Measurements from ENCODE around the gene RRAS2.
"Not testable (repeated sequence)": the region's sequence is repeated elsewhere in the genome, so short reads cannot be mapped to it uniquely, and the experiment has no call there.

RRAS2 gene

GRCh38 chr11:14345016-14345415 is 14.0 kb downstream of the RRAS2 start:
- intact Hi-C loops (cut with DNase I); DNase-seq: not testable (repeated sequence)

DNA sequence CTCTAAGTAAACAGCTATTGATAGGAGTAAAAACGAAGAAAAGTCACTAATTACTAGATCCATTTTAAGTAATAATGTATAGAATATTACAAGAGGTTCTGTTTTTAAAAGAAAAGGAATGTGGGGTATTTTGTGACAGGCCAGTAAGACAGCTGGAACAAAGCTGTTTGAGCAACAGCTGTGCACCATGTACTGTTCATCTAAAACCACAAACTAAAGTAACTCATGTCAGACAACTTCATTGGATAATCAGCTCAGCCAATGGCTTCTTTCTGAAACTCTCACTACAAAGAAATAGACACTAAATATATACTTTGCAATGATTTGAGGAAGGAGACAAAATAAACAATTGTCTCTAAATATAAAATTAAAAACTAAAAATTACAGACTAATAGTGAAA is 16.1 kb downstream of the RRAS2 start:
- DNase-seq = no peak

GRCh38 chr11:14341968-14342367 is 17.0 kb downstream of the RRAS2 start:
- intact Hi-C loops (cut with DNase I) = no loop called here
- no peak for DNase-seq

More for the DNA sequence above, 16.1 kb downstream of the RRAS2 start:
- intact Hi-C loops (cut with DNase I) = no loop called here

- DNase-seq = no peak
- intact Hi-C loops (cut with DNase I) = no loop called here
Observed at GRCh38 chr11:14340721-14341120, 18.3 kb downstream of the RRAS2 start.

- intact Hi-C loops (cut with DNase I) = no loop called here
- DNase-seq = no peak
Observed at GRCh38 chr11:14339356-14339755, 19.6 kb downstream of the RRAS2 start.

DNA sequence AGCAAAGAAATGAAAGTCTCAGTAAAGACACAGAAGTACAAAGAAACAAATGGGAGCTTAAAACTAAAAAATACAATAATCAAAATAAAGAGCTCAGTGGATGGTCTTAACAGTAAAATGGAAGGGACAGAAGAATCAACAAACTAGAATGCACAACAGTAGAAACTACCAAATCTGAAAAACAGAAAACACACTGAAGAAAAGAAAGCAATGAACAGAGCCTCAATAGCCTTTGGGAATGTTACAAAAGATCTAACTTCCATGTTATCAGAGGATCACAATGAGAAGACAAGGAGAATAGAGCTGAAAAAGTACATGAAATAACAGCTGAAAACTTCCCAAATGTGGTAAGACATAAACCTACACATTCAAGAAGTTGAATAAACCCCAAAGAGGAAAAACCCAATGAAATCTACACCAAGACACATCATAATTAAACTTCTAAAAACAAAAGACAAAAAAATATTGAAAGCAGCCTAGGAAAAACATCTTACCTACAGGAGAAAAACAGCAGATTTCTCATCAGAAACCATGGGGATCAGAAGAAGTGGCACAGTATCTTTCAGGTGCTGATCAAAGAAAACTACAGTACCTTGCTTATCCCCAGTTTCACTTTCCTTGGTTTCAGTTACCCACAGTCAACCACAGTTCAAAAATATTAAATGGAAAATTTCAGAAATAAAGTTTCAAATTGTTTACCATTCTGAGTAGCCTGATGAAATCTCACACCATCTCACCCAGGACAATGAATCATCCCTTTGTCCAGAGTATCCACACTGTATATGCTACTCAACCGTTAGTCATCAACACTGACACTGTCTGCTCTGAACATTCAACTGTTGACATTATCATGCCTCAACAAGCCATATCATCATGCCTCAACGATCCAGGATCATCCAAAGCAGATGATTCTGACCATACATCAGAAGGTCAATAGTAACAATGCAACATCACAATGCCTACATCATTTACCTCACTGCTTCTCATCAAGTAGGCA is 22.2 kb downstream of the RRAS2 start:
- no peak for DNase-seq
- intact Hi-C loops (cut with DNase I) = no loop called here

GRCh38 chr11:14335712-14336111 is 23.3 kb downstream of the RRAS2 start:
- intact Hi-C loops (cut with DNase I) = no loop called here

GRCh38 chr11:14334893-14335292 is 24.1 kb downstream of the RRAS2 start:
- DNase-seq = no peak
- intact Hi-C loops (cut with DNase I) = no loop called here

More at GRCh38 chr11:14335712-14336111, 23.3 kb downstream of the RRAS2 start:
- DNase-seq = no peak

- intact Hi-C loops (cut with DNase I) = no loop called here
- DNase-seq = no peak
Observed at GRCh38 chr11:14334192-14334591, 24.8 kb downstream of the RRAS2 start.

DNA sequence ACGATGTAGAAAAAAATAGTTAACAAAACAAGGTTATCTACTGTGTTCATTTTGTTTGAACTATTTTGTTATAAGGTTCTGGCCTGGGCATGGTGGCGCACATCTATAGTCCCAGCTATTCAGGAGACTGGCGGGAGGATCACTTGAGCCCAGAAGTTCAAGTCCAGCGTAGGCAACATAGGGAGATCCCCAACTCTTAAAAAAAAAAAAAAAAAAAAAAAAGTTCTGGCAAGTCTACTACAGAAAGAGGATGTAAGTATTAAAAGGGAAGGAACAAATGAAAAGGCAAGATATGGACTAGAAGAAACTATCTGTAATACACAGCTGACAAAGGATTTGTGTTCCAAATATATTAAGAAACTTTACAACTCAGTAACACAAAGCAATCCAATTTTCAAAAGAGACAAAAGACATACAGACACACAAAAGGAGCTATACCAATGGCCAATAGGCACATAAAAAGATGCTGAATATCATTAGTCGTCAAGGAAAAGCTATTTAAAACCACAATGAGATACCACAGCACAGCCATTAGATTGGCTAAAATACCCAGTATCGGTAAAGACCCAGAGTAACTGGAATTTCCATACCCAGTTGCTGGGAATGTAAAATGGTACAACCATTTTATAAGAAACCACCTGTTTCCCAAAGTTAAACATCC is 27.4 kb downstream of the RRAS2 start:
- intact Hi-C loops (cut with DNase I) = no loop called here

GRCh38 chr11:14330881-14331280 is 28.1 kb downstream of the RRAS2 start:
- no peak for DNase-seq
- intact Hi-C loops (cut with DNase I) = no loop called here

More for the DNA sequence above, 27.4 kb downstream of the RRAS2 start:
- no peak for DNase-seq

DNA sequence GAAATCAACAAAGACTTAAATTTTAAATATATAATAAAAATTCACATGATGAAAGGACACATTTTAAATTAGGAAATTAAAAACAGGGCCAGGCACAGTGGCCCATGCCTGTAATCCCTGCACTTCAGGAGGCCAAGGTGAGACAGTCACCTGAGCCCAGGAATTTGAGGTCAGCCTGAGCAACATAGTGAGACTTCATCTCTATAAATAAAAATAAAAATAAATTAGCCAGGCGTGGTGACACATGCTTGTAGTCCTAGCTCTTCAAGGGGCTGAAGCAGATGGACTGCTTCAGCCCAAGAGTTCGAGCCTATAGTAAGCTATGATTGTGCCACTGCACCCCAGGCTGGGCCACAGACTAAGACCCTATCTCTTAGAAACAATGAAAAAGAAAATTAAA is 29.3 kb downstream of the RRAS2 start:
- DNase-seq = no peak
- intact Hi-C loops (cut with DNase I) = no loop called here

GRCh38 chr11:14327116-14327515 is 31.9 kb downstream of the RRAS2 start:
- no peak for DNase-seq
- intact Hi-C loops (cut with DNase I) = no loop called here

DNA sequence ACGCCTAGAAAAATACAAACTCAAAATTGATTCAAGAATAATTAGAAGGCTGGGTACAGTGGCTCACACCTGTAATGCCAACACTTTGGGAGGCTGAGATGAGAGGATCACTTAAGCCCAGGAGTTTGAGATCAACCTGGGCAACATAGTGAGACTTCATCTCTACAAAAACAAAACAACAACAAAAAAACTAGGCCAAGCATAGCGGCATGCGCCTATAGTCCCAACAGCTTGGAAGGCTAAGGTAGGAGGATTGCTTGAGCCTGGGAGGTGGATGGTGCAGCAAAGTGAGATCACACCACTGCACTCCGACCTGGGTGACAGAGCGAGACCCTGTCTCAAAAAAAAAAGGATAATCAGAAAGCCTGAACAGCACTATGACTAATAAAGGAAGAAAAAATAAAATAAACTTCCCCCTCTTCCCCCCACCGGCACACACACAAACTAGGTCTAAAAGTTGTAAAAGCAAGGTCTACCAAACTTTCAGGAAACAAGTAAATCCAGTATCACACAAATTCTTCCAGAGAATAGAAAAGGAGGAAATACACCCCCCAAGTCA is 35.8 kb downstream of the RRAS2 start:
- intact Hi-C loops (cut with DNase I) = no loop called here
- DNase-seq = no peak

- DNase-seq = no peak
- intact Hi-C loops (cut with DNase I) = no loop called here
Observed at GRCh38 chr11:14322510-14322909, 36.5 kb downstream of the RRAS2 start.

DNA sequence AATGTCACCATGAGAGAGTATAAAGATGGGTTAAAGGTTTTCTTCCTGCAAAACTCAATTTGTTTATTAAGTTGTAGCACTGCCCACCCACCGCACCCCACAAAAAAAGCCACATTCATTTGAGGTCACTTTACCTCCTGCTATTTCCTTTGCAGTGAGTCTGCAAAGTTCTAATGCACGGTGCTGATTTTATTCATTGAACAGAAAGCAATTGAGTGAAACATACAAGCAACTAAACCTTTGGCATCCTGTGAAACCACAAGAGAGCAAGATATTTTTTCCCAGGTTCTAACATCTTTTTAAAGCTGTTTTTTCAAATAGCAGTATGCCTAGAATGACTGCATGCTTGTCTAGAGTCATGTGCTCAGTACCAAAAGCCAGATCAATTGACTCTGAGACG is 39.0 kb downstream of the RRAS2 start:
- intact Hi-C loops (cut with DNase I) = no loop called here
- no peak for DNase-seq

GRCh38 chr11:14318581-14318981 is 40.4 kb downstream of the RRAS2 start:
- DNase-seq = no peak
- intact Hi-C loops (cut with DNase I) = no loop called here

DNA sequence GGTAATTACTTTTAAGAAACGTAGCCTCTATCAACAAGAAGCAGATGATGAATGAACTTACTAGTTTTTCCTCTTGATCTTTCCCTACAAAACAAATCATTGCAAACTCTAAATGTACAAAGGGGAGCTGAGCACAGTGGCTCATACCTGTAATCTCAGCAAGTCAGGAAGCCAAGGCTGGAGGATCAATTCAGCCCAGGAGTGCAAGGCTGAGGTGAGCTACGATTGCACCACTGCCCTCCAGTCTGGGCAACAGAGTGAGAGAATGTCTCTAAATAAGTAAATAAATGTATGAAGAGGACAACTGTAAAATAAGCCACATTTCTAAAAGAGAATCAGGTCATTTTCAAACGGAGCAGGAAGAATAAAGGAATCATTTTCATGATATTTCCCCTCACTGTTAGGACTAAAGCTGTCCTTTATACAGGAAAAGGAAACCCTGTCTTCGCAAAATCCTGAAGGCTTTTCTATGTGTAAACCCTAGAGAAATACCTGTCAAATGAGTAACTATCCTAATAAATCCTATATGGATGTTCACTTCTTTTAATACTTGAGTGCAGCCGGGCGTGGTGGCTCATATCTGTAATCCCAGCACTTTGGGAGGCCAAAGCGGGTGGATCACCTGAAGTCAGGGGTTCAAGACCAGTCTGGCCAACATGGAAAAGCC is 41.2 kb downstream of the RRAS2 start:
- intact Hi-C loops (cut with DNase I) = no loop called here
- no peak for DNase-seq

DNA sequence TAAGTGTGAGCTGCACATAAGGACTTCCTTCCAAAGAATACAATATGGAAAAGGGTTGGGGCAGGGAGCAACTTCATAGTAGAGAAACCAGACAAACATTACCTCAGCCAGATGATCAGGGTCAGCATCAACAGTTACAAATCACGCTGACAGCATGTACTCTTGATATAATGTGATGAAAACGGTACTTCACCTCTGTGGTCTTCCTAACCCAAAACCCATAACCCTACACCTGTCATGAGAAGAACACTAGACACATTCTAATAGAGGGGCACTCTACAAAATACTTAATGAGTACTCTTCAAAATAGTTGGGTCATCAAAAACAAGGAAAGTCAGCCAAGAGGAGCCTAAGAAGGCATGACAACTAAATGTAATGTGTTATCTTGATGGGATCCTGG is 43.9 kb downstream of the RRAS2 start:
- DNase-seq = no peak
- intact Hi-C loops (cut with DNase I) = no loop called here

DNA sequence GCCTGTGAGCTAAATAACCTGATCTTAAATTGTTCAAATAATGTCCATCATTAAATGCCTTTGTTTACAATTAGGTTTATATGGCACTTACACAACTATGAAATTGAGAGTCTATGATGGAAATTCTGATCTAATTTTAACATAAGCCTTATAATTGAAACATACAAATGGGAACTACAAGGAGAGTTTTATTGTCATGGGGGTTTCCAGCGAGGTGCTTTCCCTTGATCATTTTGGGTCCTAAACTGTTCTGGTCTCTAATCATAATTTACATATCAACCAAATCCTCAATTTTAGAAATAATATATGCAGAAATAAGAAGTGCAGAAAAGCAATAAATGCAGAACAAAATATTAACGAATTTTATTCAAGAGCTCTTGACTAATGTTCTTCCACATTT is 44.9 kb downstream of the RRAS2 start:
- DNase-seq = no peak
- intact Hi-C loops (cut with DNase I) = no loop called here
